H1 (cell line): Measurements from ENCODE around the gene AP5S1. TPM values are rescaled to one million over a fixed set of nuclear protein-coding genes. Genes with fewer than 3 reads are reported as not detected.

Source experiments
- ASH2L ChIP-seq: fragments of 200-600, 300-600 bp; sonication (generic); IDR thresholded peaks from one replicate; pipeline ENCODE4 v1.7.1; 2017; ENCODE audit warnings: low read length
- BCL11A ChIP-seq, 2 experiments: IDR thresholded peaks; one replicate each; pipeline ENCODE4 v1.6.1; 2011; ENCODE audit warnings: low read depth in 2 of 2, low read length in 2 of 2, mild to moderate bottlenecking in 2 of 2
- CTCF ChIP-seq, 3 experiments: IDR thresholded peaks; 1 replicate in 2 of 3; 2 replicates in 1 of 3; pipeline versions ENCODE4 v1.5.1 to v1.6.1; 2011; ENCODE audit warnings: low read length in 3 of 3, mild to moderate bottlenecking in 3 of 3, inconsistent platforms in 2 of 3, low read depth in 1 of 3, moderate library complexity in 1 of 3; ENCODE audit not compliant: insufficient read depth in 1 of 3; ENCODE audit errors: control extremely low read depth in 1 of 3
- E2F6 ChIP-seq: IDR thresholded peaks from 2 replicates; pipeline ENCODE4 v1.6.1; 2012; ENCODE audit warnings: inconsistent platforms
- FOSL1 ChIP-seq: IDR thresholded peaks from 2 replicates; pipeline ENCODE4 v1.6.1; 2011; ENCODE audit warnings: mild to moderate bottlenecking, low read depth, low read length, moderate library complexity; ENCODE audit not compliant: insufficient read depth
- GABPA ChIP-seq: IDR thresholded peaks from 2 replicates; pipeline ENCODE4 v1.6.1; 2011; ENCODE audit warnings: mild to moderate bottlenecking, low read length, moderate library complexity, borderline replicate concordance; ENCODE audit not compliant: insufficient read depth
- HDAC6 ChIP-seq: IDR thresholded peaks from one replicate; pipeline ENCODE4 v1.7.1; 2012; ENCODE audit warnings: low read depth, mild to moderate bottlenecking, inconsistent platforms, low read length, moderate library complexity
- JUND ChIP-seq: IDR thresholded peaks from 2 replicates; pipeline ENCODE4 v1.6.1; 2011; ENCODE audit warnings: mild to moderate bottlenecking, improper control_type of control experiment, low read length
- MAFK ChIP-seq: IDR thresholded peaks from 2 replicates; pipeline ENCODE4 v1.6.1; 2012; ENCODE audit warnings: low read depth, mild to moderate bottlenecking, improper control_type of control experiment, low read length
- MAX ChIP-seq: IDR thresholded peaks from 2 replicates; pipeline ENCODE4 v1.6.1; 2012; ENCODE audit warnings: inconsistent platforms
- NRF1 ChIP-seq: IDR thresholded peaks from 2 replicates; pipeline ENCODE4 v1.6.1; 2011; ENCODE audit warnings: mild to moderate bottlenecking, low read depth, low read length, improper control_type of control experiment
- POLR2A ChIP-seq, 2 experiments: IDR thresholded peaks; 1 replicate in 1 of 2; 2 replicates in 1 of 2; pipeline ENCODE4 v1.6.1; 2011; ENCODE audit warnings: low read depth in 2 of 2, low read length in 2 of 2, mild to moderate bottlenecking in 2 of 2; ENCODE audit errors: control extremely low read depth in 1 of 2
- POLR2AphosphoS5 ChIP-seq: IDR thresholded peaks from 2 replicates; pipeline ENCODE4 v1.6.1; 2011; ENCODE audit warnings: low read depth, low read length
- POU5F1 ChIP-seq: IDR thresholded peaks from 2 replicates; pipeline ENCODE4 v1.6.1; 2011; ENCODE audit warnings: low read depth, mild to moderate bottlenecking, low read length, moderate library complexity
- RBBP5 ChIP-seq: IDR thresholded peaks from 2 replicates; pipeline ENCODE4 v1.7.1; 2012; ENCODE audit warnings: low read depth, mild to moderate bottlenecking, inconsistent platforms, low read length, moderate library complexity, borderline replicate concordance
- SAP30 ChIP-seq: fragments of 300-600 bp; sonication (generic); IDR thresholded peaks from 2 replicates; pipeline ENCODE4 v1.7.1; 2012; ENCODE audit warnings: low read length, moderate library complexity, mild to moderate bottlenecking, inconsistent platforms; ENCODE audit not compliant: insufficient read depth, insufficient replicate concordance
- SIN3A ChIP-seq, 2 experiments: IDR thresholded peaks in 1 of 2; conservative IDR thresholded peaks in 1 of 2; 2 replicates each; pipeline ENCODE4 v1.6.1; 2011 to 2012; ENCODE audit warnings: low read length in 2 of 2, improper control_type of control experiment in 1 of 2, low read depth in 1 of 2, mild to moderate bottlenecking in 1 of 2
- SP2 ChIP-seq: IDR thresholded peaks from 2 replicates; pipeline ENCODE4 v1.6.1; 2012; ENCODE audit warnings: mild to moderate bottlenecking, low read length, inconsistent platforms
- SRF ChIP-seq: IDR thresholded peaks from 2 replicates; pipeline ENCODE4 v1.6.1; 2011; ENCODE audit warnings: mild to moderate bottlenecking, low read depth, low read length, moderate library complexity
- YY1 ChIP-seq: IDR thresholded peaks from 2 replicates; pipeline ENCODE4 v1.6.1; 2011; ENCODE audit warnings: low read depth, mild to moderate bottlenecking, low read length
- ZNF274 ChIP-seq: IDR thresholded peaks from 2 replicates; pipeline ENCODE4 v1.7.0; 2012; ENCODE audit warnings: low read length, borderline replicate concordance; ENCODE audit errors: extremely low read depth
- polyA plus RNA-seq, 7 experiments: library from polyadenylated mRNA; depleted of rRNA in 3 of 7; stranded (reverse) in 5 of 7; unstranded in 2 of 7; fragments of >200 nt in 5 of 7; fragments of 200-250 nt in 2 of 7; gene quantifications; 1 replicate in 5 of 7; 2 replicates in 1 of 7; 4 replicates in 1 of 7; pipeline versions ENCODE4 v1.2.1 to v1.2.3, GENCODE V29; 2011 to 2013; ENCODE audit warnings: missing spikeins in 2 of 7, mixed read lengths in 2 of 7
- total RNA-seq: library from RNA; stranded (reverse); fragmentation: NEBNext Ultra II Directional; extraction: Animal tissue kit (Norgen Biotek cat#: 25700); gene quantifications from 2 replicates; pipeline ENCODE4 v1.2.1, GENCODE V29; 2021

Gene AP5S1
- total and polyA plus RNA-seq, 2 of the 8 experiments (the other 6 are each of a cell fraction or from before 2014, with no cell fraction given): 3.3 to 3.7 TPM

GRCh38 chr20:3781153-3781910 is 39.0 kb upstream of the AP5S1 start, which contains the start of gene SPEF1 (continued):
- TF ChIP-seq ZNF274 (no peak), CTCF (IDR thresholded peaks at IDR 0.05; ENCODE audit: control extremely low read depth in 1 of 3, insufficient read depth in 1 of 3, low read depth in 1 of 3, low read length in 3 of 3) (peak; percentile 41 to 71 (median 59); a peak in 3 of 4 replicates), GABPA (no peak), MAFK (no peak), JUND (no peak; the same call in 1 of the 2 replicates), MAX (peak; percentile 25; the same call in 1 of the 2 replicates), POU5F1 (no peak), NRF1 (no peak), SAP30 (peak; percentile 95), BCL11A (IDR thresholded peaks at IDR 0.05; ENCODE audit: low read depth in 2 of 2, low read length in 2 of 2) (no peak), POLR2A (IDR thresholded peaks at IDR 0.05; ENCODE audit: control extremely low read depth in 1 of 2, low read depth in 2 of 2, low read length in 2 of 2) (no peak), FOSL1 (no peak), RBBP5 (no peak), YY1 (peak; percentile 99), SRF (no peak), ASH2L (peak; percentile 24), POLR2AphosphoS5 (peak; percentile 32; the same call in 1 of the 2 replicates), SIN3A (conservative IDR thresholded peaks at IDR 0.05 in 1 of 2, IDR thresholded peaks at IDR 0.05 in 1 of 2; ENCODE audit: low read depth in 1 of 2, low read length in 2 of 2) (peak; percentile 98 to 99), E2F6 (no peak), HDAC6 (no peak), SP2 (no peak)
